Suprapubic skin (tissue), 4 donors: ENCODE results near the gene CACNA1D. TPM values are rescaled to one million over a fixed set of nuclear protein-coding genes. Genes with fewer than 3 reads are reported as not detected.

Experiments used
- DNase-seq, 2 donors: peaks; one replicate each; pipeline ENCODE4 v3.0.0-alpha.2; 2019; ENCODE audit warnings: low spot score in 2 of 2
- H3K27ac ChIP-seq: fragments of 200-600 bp; sonication (generic); one replicate; pipeline ENCODE4 v1.5.1; 2019
- H3K27me3 ChIP-seq: fragments of 200-600 bp; sonication (generic); one replicate; pipeline ENCODE4 v1.5.1; 2019
- H3K36me3 ChIP-seq: fragments of 200-600 bp; sonication (generic); one replicate; pipeline ENCODE4 v1.5.1; 2019
- H3K4me1 ChIP-seq: fragments of 200-600 bp; sonication (generic); one replicate; pipeline ENCODE4 v1.5.1; 2019
- H3K4me3 ChIP-seq: fragments of 200-600 bp; sonication (generic); one replicate; pipeline ENCODE4 v1.5.1; 2019; ENCODE audit warnings: mild to moderate bottlenecking
- H3K9me3 ChIP-seq: fragments of 200-600 bp; sonication (generic); one replicate; pipeline ENCODE4 v1.5.1; 2019
- CTCF ChIP-seq, 2 donors: fragments of 200-600 bp in 1 of 2; fragments of 450-650 bp in 1 of 2; sonication (generic) in 1 of 2; IDR thresholded peaks; one replicate each; pipeline ENCODE4 v1.5.1; 2016 to 2019; ENCODE audit warnings: antibody characterized with exemption in 2 of 2, mild to moderate bottlenecking in 1 of 2, moderate library complexity in 1 of 2
- EP300 ChIP-seq: sonication (generic); formaldehyde crosslinking; IDR thresholded peaks from one replicate; pipeline ENCODE4 v1.6.1; 2017; ENCODE audit warnings: antibody characterized with exemption
- POLR2A ChIP-seq, 2 donors: fragments of 450-650 bp; IDR thresholded peaks; one replicate each; pipeline ENCODE4 v1.6.1; 2017; ENCODE audit warnings: antibody characterized with exemption in 2 of 2, mild to moderate bottlenecking in 2 of 2, moderate library complexity in 2 of 2
- POLR2AphosphoS5 ChIP-seq, 3 donors: sonication (generic); formaldehyde crosslinking; IDR thresholded peaks; one replicate each; pipeline ENCODE4 v1.6.1; 2017; ENCODE audit warnings: antibody characterized with exemption in 3 of 3
- WGBS: methylation state at CpG from one replicate; pipeline ENCODE4 v1.1.5; 2018; 5-methylcytosine and 5-hydroxymethylcytosine counted together
- total RNA-seq, 4 donors: library from RNA; depleted of rRNA; stranded (reverse); fragments of >200 nt; gene quantifications; one replicate each; pipeline ENCODE4 v1.1.0, GENCODE V29; 2016

The CACNA1D gene
- total RNA-seq, 4 donors from 2014 or later, result 1.9 to 28.2 (median 6.3) TPM

DNA sequence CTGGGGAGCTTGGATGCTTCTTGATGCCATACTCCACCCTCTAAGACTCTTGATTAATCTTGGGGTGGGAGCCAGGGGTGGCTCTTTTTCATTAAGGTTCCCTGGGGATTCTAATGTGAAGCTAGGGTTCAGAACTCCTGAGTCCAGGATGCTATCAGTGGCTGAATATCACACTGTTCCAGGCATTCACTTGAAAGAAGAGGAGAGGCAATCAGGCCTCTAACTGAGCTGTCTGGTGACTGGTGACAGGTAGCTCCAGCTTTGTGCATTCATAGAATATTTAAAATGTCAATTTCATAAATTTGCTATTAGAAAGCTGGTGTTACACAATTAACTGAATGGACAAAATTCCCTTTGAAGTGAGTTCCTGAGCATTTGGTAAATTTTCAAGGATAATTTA is 212.8 kb downstream of the CACNA1D start:
- TF ChIP-seq CTCF (IDR thresholded peaks at IDR 0.05) (no peak), EP300 (no peak), POLR2A (IDR thresholded peaks at IDR 0.05) (no peak), POLR2AphosphoS5 (IDR thresholded peaks at IDR 0.05) (no peak)
- Histone ChIP-seq H3K27ac (no peak overlapping the region), H3K9me3 (no peaks in the 10 kb centered on the region), H3K36me3 (no peaks in the 10 kb centered on the region), H3K4me3 (no peak overlapping the region), H3K27me3 (peaks cover 3% of the 10 kb centered on the region), H3K4me1 (peaks cover 6% of the 10 kb centered on the region)
- DNase-seq, result no peak

DNA sequence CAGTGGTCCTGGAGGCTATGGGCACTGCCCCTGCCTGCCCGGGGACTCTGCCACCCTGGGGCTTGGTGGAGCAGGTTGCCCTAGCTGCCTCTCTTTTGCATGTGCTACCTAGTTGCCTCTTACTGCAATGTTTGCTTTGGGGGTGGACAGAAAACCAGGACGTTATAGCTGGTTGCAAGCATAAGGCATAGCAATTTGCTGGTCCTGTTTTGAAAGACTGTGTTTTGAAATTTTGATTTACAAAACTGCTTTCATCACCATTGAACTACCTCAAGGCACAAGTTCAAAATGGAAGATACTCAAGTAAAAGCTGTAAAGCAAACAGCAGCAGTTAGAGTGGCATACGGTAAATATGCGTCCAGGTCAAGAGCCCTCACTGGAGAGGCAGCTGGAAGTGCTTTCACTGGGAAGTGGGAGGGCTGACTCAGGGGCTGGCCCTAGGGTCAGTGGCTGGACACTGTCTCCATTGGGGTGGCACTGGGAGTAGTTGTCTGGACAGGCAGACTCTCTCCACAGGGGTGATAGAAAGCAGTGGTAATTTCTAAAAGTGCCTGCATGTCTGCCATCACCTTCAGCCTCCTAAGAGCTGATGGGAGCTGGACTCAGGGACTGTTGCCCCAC is 213.7 kb downstream of the CACNA1D start:
- DNase-seq, result peak in 1 of 2 donors; percentile 34
- Histone ChIP-seq H3K36me3 (no peaks in the 10 kb centered on the region), H3K4me1 (peaks cover 6% of the 10 kb centered on the region), H3K27me3 (peaks cover 3% of the 10 kb centered on the region), H3K4me3 (no peak overlapping the region), H3K27ac (no peak overlapping the region), H3K9me3 (no peaks in the 10 kb centered on the region)
- 75% methylated on average over 4 of the region's 4 CpGs for WGBS
- TF ChIP-seq CTCF (IDR thresholded peaks at IDR 0.05) (no peak), POLR2A (IDR thresholded peaks at IDR 0.05) (no peak), POLR2AphosphoS5 (IDR thresholded peaks at IDR 0.05) (no peak), EP300 (no peak)

- H3K4me3 ChIP-seq, result no peak overlapping the region
- WGBS, result 88% methylated on average over 6 of the region's 6 CpGs
- no peaks in the 10 kb centered on the region for H3K9me3 ChIP-seq
- no peaks in the 10 kb centered on the region for H3K36me3 ChIP-seq
- TF ChIP-seq CTCF (IDR thresholded peaks at IDR 0.05) (no peak), POLR2AphosphoS5 (IDR thresholded peaks at IDR 0.05) (no peak), EP300 (no peak), POLR2A (IDR thresholded peaks at IDR 0.05) (no peak)
- H3K27ac ChIP-seq, result no peak overlapping the region
- peaks cover 6% of the 10 kb centered on the region for H3K4me1 ChIP-seq
- no peak for DNase-seq
- peaks cover 3% of the 10 kb centered on the region for H3K27me3 ChIP-seq
Observed at GRCh38 chr3:53709256-53709655, 214.8 kb downstream of the CACNA1D start.

GRCh38 chr3:53709860-53710674 is 215.7 kb downstream of the CACNA1D start:
- Histone ChIP-seq H3K4me3 (no peak overlapping the region), H3K27me3 (peaks cover 3% of the 10 kb centered on the region), H3K9me3 (no peaks in the 10 kb centered on the region), H3K27ac (no peak overlapping the region), H3K4me1 (peaks cover 6% of the 10 kb centered on the region), H3K36me3 (no peaks in the 10 kb centered on the region)
- WGBS, result 17% methylated on average over 11 of the region's 11 CpGs
- peak in 1 of 2 donors; percentile 72 for DNase-seq
- TF ChIP-seq POLR2AphosphoS5 (IDR thresholded peaks at IDR 0.05) (no peak), POLR2A (IDR thresholded peaks at IDR 0.05) (no peak), CTCF (IDR thresholded peaks at IDR 0.05) (peak; percentile 39 to 73)

GRCh38 chr3:53711387-53711786 is 217.0 kb downstream of the CACNA1D start:
- peak in 1 of 2 donors; percentile 52 for DNase-seq
- 84% methylated on average over 6 of the region's 6 CpGs for WGBS
- H3K27ac ChIP-seq, result no peak overlapping the region

More at GRCh38 chr3:53711387-53711786, 217.0 kb downstream of the CACNA1D start:
- Histone ChIP-seq H3K4me1 (peaks cover 6% of the 10 kb centered on the region), H3K36me3 (no peaks in the 10 kb centered on the region), H3K27me3 (peaks cover 3% of the 10 kb centered on the region), H3K9me3 (no peaks in the 10 kb centered on the region), H3K4me3 (no peak overlapping the region)
- TF ChIP-seq POLR2A (IDR thresholded peaks at IDR 0.05), result no peak
